Measurements from ENCODE around the gene GNAO1.

Gene GNAO1

GRCh38 chr16:56198006-56198754, 6.9 kb downstream of the GNAO1 start:
- DNase-seq, result no peak

DNA sequence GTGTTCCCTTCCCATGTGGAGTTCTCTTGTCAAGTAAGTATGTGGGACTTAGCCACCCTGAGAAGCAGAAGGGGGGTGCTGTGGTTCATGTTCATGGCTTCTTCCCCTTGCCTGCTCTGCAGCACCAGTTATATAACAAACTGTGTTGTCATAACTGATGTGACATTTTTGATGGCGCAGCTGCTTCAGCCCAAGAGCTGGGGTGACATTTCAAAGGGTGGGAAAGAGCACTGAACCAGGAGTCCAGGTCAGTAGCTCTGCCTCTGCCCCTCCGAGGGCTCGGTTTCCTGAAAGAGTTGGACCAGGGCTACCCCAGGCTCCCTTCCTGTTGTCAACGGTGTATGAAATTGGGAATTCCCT, 7.4 kb downstream of the GNAO1 start:
- DNase-seq, result no peak

- no peak for DNase-seq
Measured at GRCh38 chr16:56199164-56199563, 7.9 kb downstream of the GNAO1 start.

GRCh38 chr16:56201030-56201429, 9.7 kb downstream of the GNAO1 start:
- no peak for DNase-seq

DNA sequence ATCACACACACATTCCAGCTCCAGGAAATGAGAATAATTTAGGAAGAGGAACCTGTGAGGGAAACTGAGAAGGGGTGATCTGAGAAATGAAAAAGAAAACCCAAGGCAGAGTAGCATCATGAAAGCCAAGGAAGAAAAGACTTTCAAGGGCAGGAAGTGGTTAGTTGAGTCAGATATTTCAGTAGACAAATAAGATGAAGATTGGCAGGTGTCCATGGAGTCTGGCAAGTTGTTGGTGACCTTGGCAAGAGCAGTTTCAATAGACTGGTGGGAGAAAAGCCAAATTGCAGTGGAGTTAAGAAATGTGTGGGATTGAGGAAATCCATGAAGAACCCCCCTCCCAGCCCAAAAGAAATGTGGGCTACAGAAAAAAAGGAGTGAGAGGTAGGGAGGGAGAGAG, 10.7 kb downstream of the GNAO1 start:
- DNase-seq, result no peak

- no peak for DNase-seq
Measured at GRCh38 chr16:56203052-56203451, 11.8 kb downstream of the GNAO1 start.

GRCh38 chr16:56204816-56205215, 13.5 kb downstream of the GNAO1 start:
- no peak for DNase-seq

DNA sequence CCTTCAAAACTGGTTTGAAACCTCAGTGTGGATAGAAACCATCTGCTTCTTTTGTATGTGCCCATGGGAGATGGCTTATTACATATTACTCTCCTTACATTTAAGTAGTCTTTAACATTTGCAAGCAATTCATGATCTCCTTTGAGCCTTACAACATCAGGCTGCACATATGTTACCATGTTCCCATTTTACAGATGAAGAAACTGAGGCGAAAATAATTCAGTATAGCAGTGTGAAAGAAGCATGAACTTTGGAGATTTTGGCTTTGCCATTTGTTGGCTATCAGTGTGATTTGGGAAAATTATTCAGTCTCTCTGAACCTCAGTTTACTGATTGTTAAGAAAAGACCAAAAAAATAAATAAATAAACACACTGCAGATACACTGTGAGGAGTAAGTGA, 15.7 kb downstream of the GNAO1 start:
- no peak for DNase-seq

GRCh38 chr16:56207421-56207820, 16.1 kb downstream of the GNAO1 start:
- no peak for DNase-seq

DNA sequence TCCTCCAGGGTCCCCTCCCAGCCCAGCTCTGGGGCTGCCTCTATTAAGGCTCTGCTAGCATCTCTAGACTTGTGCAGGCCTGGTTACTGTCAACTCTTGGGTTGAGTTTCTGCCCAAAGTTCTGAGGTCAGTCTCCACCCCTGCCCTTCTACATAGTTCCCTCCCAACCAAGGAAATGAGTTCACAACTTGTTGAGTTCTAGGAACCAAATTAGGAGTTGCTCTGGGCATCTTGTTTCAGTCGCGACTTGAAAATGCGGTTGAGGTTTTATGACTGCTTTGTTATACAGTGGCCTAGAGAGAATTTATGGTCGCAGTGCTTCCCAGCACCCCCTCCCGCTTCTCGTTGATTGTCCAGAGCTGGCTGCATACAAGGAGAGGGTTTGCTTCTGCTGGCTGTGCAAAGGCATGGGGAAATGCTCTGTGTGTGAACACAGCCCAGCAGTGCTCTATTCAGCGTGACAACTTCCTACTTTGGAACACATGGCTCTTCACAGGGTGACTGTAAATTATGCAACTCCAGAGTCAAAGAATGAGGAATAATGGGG, 20.2 kb downstream of the GNAO1 start:
- DNase-seq, result no peak

DNA sequence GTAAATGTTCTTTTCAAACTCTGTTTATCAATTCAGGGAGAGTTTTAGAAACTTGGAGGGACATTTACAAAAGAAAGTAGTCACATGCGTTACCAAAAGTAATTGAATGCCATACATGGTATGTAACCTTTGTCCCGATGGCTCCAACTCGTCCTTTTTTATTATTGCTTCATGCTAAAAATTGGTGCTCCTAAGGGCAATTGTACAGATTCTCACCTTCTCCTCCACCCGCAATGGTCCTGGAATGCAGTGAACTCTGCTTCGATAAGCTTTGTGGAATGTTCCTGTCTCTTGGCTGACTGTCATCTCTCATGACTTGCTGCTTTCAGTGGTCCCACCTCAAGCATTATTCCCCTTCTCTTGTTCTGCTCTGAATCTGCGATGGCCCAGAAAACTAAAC, 20.9 kb downstream of the GNAO1 start:
- no peak for DNase-seq

DNA sequence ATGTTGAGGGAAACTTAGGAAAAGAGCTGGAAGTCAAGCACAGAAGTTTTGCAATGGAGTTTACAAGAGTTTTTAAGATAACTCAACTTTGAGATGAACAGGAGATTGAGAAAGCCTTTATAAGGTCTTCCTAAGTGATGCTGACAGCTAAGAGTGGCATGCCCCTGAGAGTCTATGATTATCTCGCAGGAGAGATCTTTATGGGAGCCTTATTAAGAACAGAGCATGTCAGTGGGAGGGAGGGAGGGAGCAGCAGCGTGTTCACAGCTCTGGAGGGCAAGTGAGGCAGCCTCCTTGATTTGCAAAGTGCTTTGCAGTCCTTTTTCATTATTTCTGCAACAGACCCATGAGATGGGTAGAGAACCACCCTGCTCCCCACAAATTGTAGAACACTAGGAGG, 30.7 kb downstream of the GNAO1 start:
- no peak for DNase-seq

- no peak for DNase-seq
Measured at GRCh38 chr16:56222474-56222997, 31.2 kb downstream of the GNAO1 start.

DNA sequence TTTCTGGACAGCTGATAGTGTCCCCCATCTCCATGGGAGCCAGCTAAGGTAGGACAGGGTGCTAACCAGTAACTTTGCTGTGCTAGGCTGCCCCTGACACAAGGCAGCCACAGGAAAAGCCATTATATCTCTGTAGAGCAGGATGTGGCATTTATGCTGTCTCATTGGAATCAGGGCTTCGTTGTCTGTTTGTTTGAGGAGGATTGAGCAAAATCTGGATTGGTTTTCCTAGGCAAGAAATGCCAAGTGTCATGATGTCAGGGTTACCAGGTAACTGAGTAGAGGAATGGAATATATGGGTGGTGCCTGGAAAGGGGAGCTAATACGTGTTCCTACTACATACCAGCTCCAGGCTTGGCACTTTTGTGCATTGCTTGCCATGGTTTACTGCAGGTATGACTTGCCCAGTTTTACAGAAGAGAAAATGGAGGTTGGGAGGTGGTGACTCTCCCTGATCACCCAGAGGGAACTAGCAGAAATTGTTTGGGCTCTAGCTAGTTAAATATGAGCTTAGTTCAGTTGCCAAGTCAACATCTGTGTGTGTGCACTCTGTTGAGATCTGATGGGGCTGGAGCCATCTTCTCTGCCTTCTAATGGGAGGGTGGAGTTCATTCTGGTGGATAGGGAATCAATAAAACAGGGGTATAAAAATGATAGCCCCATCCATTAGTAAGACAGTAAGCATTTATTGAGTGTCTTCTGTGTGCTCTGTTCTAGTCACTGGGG, 33.9 kb downstream of the GNAO1 start:
- DNase-seq, result no peak

- DNase-seq, result no peak
Measured at GRCh38 chr16:56226187-56226586, 34.9 kb downstream of the GNAO1 start.

DNA sequence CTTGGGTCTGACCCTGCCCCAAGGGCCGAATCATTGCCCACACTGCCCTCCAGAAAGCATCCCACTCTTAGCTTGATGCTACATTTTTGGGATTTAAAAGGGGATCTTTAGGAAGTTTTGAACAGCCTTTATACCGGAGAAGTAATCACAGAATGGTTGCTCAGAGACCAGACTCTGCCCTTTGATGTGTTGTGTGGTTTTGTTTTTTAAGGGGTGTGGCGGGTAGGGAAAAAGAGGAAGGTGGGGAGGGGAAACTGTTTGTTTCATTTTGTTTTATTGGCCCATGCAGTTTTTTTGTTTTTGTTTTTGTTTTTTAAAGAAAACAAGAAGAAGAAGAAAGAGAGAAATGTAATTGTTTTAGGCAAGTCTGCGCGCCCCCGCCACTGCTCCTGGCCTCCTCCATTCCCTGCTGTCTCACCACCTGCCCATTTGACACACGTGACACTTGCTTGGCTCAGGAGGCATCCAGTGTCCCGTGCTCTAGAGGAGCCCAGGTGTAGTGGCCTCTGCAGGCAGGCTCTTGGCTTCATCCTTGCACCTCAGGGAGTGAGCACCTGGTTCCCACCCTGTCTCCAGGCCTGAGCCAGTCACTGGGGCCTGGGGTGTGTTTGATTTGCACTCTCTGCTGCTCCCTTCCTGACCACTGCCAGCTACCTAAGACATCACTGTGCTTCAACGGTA, 35.7 kb downstream of the GNAO1 start:
- DNase-seq, result no peak

DNA sequence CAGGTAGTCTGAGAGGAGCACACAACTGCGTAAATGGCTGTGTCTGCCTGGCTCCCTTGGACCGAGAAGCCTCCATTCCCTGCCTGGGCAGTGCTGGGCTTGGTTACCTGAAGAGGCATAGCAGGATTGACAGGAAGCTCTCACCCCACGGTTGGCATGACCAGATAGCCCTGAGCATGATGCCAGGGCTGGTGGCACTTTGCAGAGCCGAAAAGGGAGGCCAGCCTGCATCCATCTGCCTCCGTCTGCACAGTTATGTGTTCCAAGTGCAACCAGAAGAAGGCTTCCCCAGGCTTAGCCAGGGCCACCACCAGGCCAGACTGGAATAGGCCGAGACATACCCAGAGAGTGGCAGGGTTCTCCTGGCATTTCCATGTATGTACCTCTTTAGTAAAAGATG, 36.6 kb downstream of the GNAO1 start:
- no peak for DNase-seq

DNA sequence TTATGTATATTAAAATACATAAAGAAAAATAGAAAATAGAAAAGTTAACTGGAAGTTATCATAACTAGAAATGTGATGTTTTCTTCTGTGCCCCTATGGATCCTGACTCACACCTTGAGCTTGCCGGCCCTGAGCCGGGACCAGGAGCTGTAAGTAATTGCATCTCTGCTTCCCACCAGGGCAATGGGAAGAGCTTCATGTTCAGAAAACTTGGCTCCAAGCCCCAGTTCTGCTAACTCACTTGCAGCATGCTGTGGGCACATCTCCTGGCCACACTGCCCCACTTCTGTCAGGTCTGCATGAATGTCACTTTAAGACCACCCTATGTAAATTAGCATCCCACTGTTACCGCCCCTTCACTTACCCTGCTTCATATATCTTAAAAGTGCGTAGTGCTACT, 37.2 kb downstream of the GNAO1 start:
- DNase-seq, result no peak

DNA sequence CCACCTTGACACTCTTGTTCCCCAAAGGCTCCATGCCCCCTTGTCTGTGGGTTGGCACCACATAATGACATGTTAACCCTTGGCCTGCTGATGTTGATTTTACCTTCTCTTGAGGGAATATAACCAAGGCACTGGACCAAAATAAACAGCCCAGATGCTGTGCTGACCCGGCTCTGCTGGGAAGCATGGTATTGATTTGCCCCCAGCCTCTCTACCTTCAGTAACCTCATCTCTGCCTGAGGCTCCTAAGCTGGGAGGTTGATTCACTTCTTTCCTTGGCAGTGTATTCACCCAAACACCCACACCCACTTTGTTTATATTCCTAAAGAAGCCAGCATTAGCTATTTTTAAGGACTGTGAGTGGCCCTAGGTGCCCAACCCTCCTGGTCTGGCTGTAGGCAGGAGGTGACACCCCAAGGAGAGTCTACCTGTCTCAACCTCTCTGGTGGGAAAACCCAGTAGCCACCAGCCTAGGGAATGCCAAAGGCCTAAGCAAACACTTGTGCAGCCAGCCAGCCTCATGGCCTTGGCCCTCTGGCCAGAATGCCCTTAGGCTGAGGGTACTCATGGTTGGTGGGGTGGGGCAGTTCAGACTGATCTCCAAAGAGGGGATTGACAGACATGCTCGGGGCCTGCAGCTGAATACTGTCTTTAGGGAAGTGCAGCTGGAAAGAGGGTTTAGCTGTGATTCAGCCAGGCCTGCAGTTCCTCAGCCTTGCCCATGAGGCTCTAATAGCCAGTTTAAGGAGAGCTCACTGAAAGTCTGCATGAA, 42.7 kb downstream of the GNAO1 start:
- DNase-seq, result no peak

GRCh38 chr16:56234737-56235136, 43.4 kb downstream of the GNAO1 start:
- DNase-seq, result no peak

GRCh38 chr16:56237451-56237930, 46.2 kb downstream of the GNAO1 start:
- peak; percentile 38 for DNase-seq

GRCh38 chr16:56238188-56238587, 46.9 kb downstream of the GNAO1 start:
- no peak for DNase-seq

DNA sequence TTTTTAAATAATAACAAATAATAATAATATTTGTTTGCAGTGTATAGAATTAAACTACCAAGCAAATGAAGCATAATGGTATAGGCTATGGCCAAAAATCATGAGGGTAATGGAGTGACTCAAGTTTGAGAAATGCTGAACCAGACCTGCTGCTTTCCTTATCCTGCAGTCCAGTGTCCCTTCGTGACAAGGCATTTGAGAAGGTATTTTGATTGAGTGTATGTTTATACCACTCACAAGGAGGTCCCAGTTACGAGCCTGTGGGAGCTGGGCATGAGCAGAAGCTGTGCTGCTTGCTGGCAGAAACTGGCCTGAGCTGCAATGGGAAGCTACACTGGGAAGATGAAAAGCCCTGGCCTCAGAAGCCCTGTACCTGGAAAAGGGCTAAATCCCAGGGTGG, 50.3 kb downstream of the GNAO1 start:
- no peak for DNase-seq

All from eye (tissue), 1 donor.